Epithelial cell of proximal tubule (primary cell): ENCODE results near the gene XRCC3. TPM values are rescaled to one million over a fixed set of nuclear protein-coding genes. Genes with fewer than 3 reads are reported as not detected.

Experiments used
- DNase-seq: peaks from one replicate; pipeline ENCODE4 v3.0.0-alpha.2; 2011; ENCODE audit warnings: low read depth
- H3K4me3 ChIP-seq: 2 replicates; pipeline ENCODE4 v1.5.1; 2011; ENCODE audit warnings: low read depth, mild to moderate bottlenecking, low read length
- CTCF ChIP-seq: conservative IDR thresholded peaks from 2 replicates; pipeline ENCODE4 v1.5.1; 2012; ENCODE audit warnings: low read depth, mild to moderate bottlenecking, low read length
- total RNA-seq: library from RNA; depleted of rRNA; stranded (reverse); fragments of >200 nt; gene quantifications from 2 replicates; pipeline ENCODE4 v1.2.3, GENCODE V29; 2015

XRCC3 gene
- total RNA-seq, 1 donor from 2014 or later = 32.5 TPM

GRCh38 chr14:103738701-103739451, 23.6 kb upstream of the XRCC3 start:
- DNase-seq = no peak
- no peak for TF ChIP-seq CTCF
- no peak overlapping the region for H3K4me3 ChIP-seq

GRCh38 chr14:103738166-103738565, 22.9 kb upstream of the XRCC3 start:
- H3K4me3 ChIP-seq = no peak overlapping the region
- DNase-seq = no peak
- no peak for TF ChIP-seq CTCF

GRCh38 chr14:103737432-103738045, 22.3 kb upstream of the XRCC3 start:
- TF ChIP-seq CTCF = no peak
- no peak for DNase-seq
- no peak overlapping the region for H3K4me3 ChIP-seq

GRCh38 chr14:103736546-103737431, 21.5 kb upstream of the XRCC3 start:
- no peak for TF ChIP-seq CTCF

GRCh38 chr14:103735815-103736545, 20.7 kb upstream of the XRCC3 start:
- no peak for TF ChIP-seq CTCF
- no peak for DNase-seq
- no peak overlapping the region for H3K4me3 ChIP-seq

More at GRCh38 chr14:103736546-103737431, 21.5 kb upstream of the XRCC3 start:
- DNase-seq = no peak
- no peak overlapping the region for H3K4me3 ChIP-seq

GRCh38 chr14:103735439-103735814, 20.2 kb upstream of the XRCC3 start:
- DNase-seq = no peak
- TF ChIP-seq CTCF = no peak
- no peak overlapping the region for H3K4me3 ChIP-seq
